DMS153 treated with DMSO at 0.1 percent for 48 hours (cell line): ENCODE data around the gene RBM25.
"Not testable (repeated sequence)": the region's sequence is repeated elsewhere in the genome, so short reads cannot be mapped to it uniquely, and the experiment has no call there.

ENCODE experiments used
- DNase-seq: peaks from one replicate; lab custom pipeline; 2025; ENCODE audit not compliant: unreplicated experiment; lab: John Stamatoyannopoulos, UW

The RBM25 gene

GRCh38 chr14:73058224-73058921 lies at the start of gene RBM25:
TSS of gene RBM25 (plus strand) at chr14:73058534. CDS start at chr14:73071642, 13,108 bp downstream.
- peak; percentile 97 for DNase-seq

GRCh38 chr14:73011189-73011588 lies 47.1 kb upstream of the RBM25 start:
- not testable (repeated sequence) for DNase-seq

- DNase-seq = no peak
These were observed 44.2 kb upstream of the RBM25 start for GRCh38 chr14:73014105-73014504.

- DNase-seq = not testable (repeated sequence)
These were observed 42.8 kb upstream of the RBM25 start for GRCh38 chr14:73015552-73015951.

GRCh38 chr14:73016011-73016410 lies 42.3 kb upstream of the RBM25 start:
- not testable (repeated sequence) for DNase-seq

- no peak for DNase-seq
These were observed 36.3 kb upstream of the RBM25 start for GRCh38 chr14:73022051-73022450.

- no peak for DNase-seq
These were observed 32.8 kb upstream of the RBM25 start for GRCh38 chr14:73025544-73025943.

- no peak for DNase-seq
These were observed 32.0 kb upstream of the RBM25 start for GRCh38 chr14:73026243-73026844.

GRCh38 chr14:73026845-73027542 lies 31.3 kb upstream of the RBM25 start, which contains the start of gene ZFYVE1:
TSS of gene ZFYVE1 (minus strand) at chr14:73027106. CDS start at chr14:73024508, 2,598 bp downstream.
- DNase-seq = peak; percentile 97

- no peak for DNase-seq
These were observed 30.8 kb upstream of the RBM25 start for GRCh38 chr14:73027546-73027945.

- no peak for DNase-seq
These were observed 30.4 kb upstream of the RBM25 start for GRCh38 chr14:73027984-73028383.

GRCh38 chr14:73036706-73037450 lies 21.5 kb upstream of the RBM25 start:
- DNase-seq = not testable (repeated sequence)

GRCh38 chr14:73047808-73048207 lies 10.5 kb upstream of the RBM25 start:
- DNase-seq = no peak

- DNase-seq = no peak
These were observed 8.9 kb upstream of the RBM25 start for GRCh38 chr14:73049428-73049827.

GRCh38 chr14:73055251-73055650 lies 3.1 kb upstream of the RBM25 start:
- no peak for DNase-seq

GRCh38 chr14:73057944-73058223 lies 450 bp upstream of the RBM25 start:
- DNase-seq = no peak

- no peak for DNase-seq
These were observed 764 bp downstream of the RBM25 start for GRCh38 chr14:73058922-73059673.

- DNase-seq = no peak
These were observed 11.3 kb downstream of the RBM25 start for GRCh38 chr14:73069585-73069984.

GRCh38 chr14:73091044-73091443 lies 32.7 kb downstream of the RBM25 start:
- no peak for DNase-seq

GRCh38 chr14:73097421-73097820 lies 39.1 kb downstream of the RBM25 start:
- no peak for DNase-seq

GRCh38 chr14:73100334-73100733 lies 42.0 kb downstream of the RBM25 start:
- no peak for DNase-seq
